CD4-positive, alpha-beta T cell (primary cell): Measurements from ENCODE around the gene VMO1. TPM values are rescaled to one million over a fixed set of nuclear protein-coding genes. Genes with fewer than 3 reads are reported as not detected.

Source experiments
- ATAC-seq: fragments of 200-7000 bp; cut with Tn5 transposase; one replicate; pipeline ENCODE4 v1.10.0; 2022; ENCODE audit warnings: mild to moderate bottlenecking; ENCODE audit not compliant: poor library complexity
- CTCF ChIA-PET: fragments of 350-600 bp; sonication (Branson Sonifier 250); formaldehyde crosslinking; loops from one replicate; lab custom pipeline; 2021; ENCODE audit warnings: antibody characterized with exemption, inconsistent platforms; lab: Charles Lee
- POLR2A ChIA-PET: fragments of 350-600 bp; sonication (Branson Sonifier 250); formaldehyde crosslinking; loops from one replicate; lab custom pipeline; 2021; ENCODE audit warnings: antibody characterized with exemption, inconsistent platforms; lab: Charles Lee
- DNase-seq, 14 experiments: peaks; one replicate each; pipeline ENCODE4 v3.0.0-alpha.2; 2013 to 2020; ENCODE audit warnings: mixed read lengths in 2 of 14
- H3K27ac ChIP-seq, 2 donors: one replicate each; pipeline versions ENCODE4 v1.5.1 to v1.7.0; 2013; ENCODE audit warnings: low read length in 2 of 2, low read depth in 1 of 2, mild to moderate bottlenecking in 1 of 2
- H3K27me3 ChIP-seq, 2 experiments: 1 replicate in 1 of 2; 2 replicates in 1 of 2; pipeline versions ENCODE4 v1.6.1 to v1.7.0; 2013; ENCODE audit warnings: low read length in 2 of 2, control low read depth in 1 of 2, mild to moderate bottlenecking in 1 of 2, moderate library complexity in 1 of 2; ENCODE audit not compliant: insufficient read depth in 2 of 2, control insufficient read depth in 1 of 2
- H3K36me3 ChIP-seq: one replicate; pipeline ENCODE4 v1.6.1; 2013; ENCODE audit warnings: low read length, control low read depth; ENCODE audit not compliant: insufficient read depth
- H3K4me1 ChIP-seq: one replicate; pipeline ENCODE4 v1.6.1; 2013; ENCODE audit warnings: low read length, control low read depth; ENCODE audit not compliant: insufficient read depth
- H3K4me3 ChIP-seq: one replicate; pipeline ENCODE4 v1.5.1; 2013; ENCODE audit warnings: mild to moderate bottlenecking, low read length, moderate library complexity
- H3K9me3 ChIP-seq, 2 experiments: 1 replicate in 1 of 2; 2 replicates in 1 of 2; pipeline versions ENCODE4 v1.6.1 to v1.7.0; 2013; ENCODE audit warnings: low read length in 2 of 2, mild to moderate bottlenecking in 2 of 2, control low read depth in 1 of 2, moderate library complexity in 1 of 2; ENCODE audit not compliant: control insufficient read depth in 1 of 2, insufficient read depth in 1 of 2
- H3K27ac Mint-ChIP-seq: one replicate; pipeline ENCODE4 v1.8.0; 2020; ENCODE audit warnings: mixed read lengths
- H3K27me3 Mint-ChIP-seq: one replicate; pipeline ENCODE4 v1.8.0; 2021; ENCODE audit warnings: mixed read lengths
- H3K36me3 Mint-ChIP-seq: one replicate; pipeline ENCODE4 v1.8.0; 2021; ENCODE audit warnings: low read depth, mixed read lengths
- H3K4me1 Mint-ChIP-seq: one replicate; pipeline ENCODE4 v1.8.0; 2021; ENCODE audit warnings: low read depth, mixed read lengths
- H3K4me3 Mint-ChIP-seq: one replicate; pipeline ENCODE4 v1.8.0; 2020; ENCODE audit warnings: mild to moderate bottlenecking, mixed read lengths
- H3K9me3 Mint-ChIP-seq: one replicate; pipeline ENCODE4 v1.8.0; 2020; ENCODE audit warnings: mixed read lengths
- intact Hi-C, 2 experiments: fragments of 100-400 bp; cut with DNase I in 1 of 2; cut with micrococcal nuclease in 1 of 2; formaldehyde crosslinking; loops; one replicate each; pipeline versions ENCODE4 v1.15.1 to v1.9.0; 2023 to 2025; cut with DNase I, micrococcal nuclease
- polyA plus RNA-seq, 2 donors: library from polyadenylated mRNA; unstranded; fragments of 120-200 nt; gene quantifications; one replicate each; pipeline ENCODE4 v1.2.1, GENCODE V29; 2013
- total RNA-seq, 174 experiments: library from RNA in 2 of 174; stranded (reverse) in 2 of 174; gene quantifications; one replicate each; pipeline ENCODE4 v1.2.3 and lab custom pipeline; 2021 to 2026
- TF ChIP-seq, protein P1 (sequence below): fragments of 200-600 bp; IDR thresholded peaks from one replicate; pipeline ENCODE4 v1.8.0; 2022; ENCODE audit warnings: antibody characterized with exemption, mild to moderate bottlenecking

The VMO1 gene, protein sequence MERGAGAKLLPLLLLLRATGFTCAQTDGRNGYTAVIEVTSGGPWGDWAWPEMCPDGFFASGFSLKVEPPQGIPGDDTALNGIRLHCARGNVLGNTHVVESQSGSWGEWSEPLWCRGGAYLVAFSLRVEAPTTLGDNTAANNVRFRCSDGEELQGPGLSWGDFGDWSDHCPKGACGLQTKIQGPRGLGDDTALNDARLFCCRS
- not detected for total RNA-seq
- polyA plus RNA-seq (2013, experiment 1 of 2) = 0.14 TPM
- polyA plus RNA-seq (2013, experiment 2 of 2) = 0.42 TPM
- 0 to 4.1 (median 0.16) reads per million in 172 experiments for total RNA-seq (lab: John Stamatoyannopoulos, UW)

DNA sequence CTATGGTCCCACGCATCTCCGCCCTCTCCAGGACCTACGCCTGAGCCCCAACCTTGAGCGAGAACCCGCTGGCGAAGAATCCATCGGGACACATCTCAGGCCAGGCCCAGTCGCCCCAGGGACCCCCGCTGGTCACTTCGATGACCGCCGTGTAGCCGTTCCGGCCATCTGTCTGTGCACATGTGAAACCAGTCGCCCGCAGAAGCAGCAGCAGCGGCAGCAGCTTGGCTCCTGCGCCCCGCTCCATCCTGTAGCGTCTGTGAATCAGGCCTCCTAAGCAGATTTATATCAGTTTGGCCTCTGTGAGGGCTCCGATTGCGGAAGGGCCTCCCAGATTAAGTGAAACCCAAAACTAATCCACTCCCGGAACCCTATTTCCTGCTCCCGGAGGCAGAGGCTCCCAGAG is at the start of gene VMO1:
VMO1 (minus strand) TSS at position 259 of the 406 bp plus-strand sequence; CDS start at position 247, 12 bp downstream.
- Histone ChIP-seq H3K4me3 (no peak within 1 kb of the TSS), H3K9me3 (peaks cover 0 to 26% of the 10 kb centered on the region in 2 experiments), H3K36me3 (no peaks in the 10 kb centered on the region), H3K27ac (no peak within 1 kb of the TSS), H3K27me3 (peaks cover 54 to 57% of the 10 kb centered on the region in 2 experiments), H3K4me1 (peaks cover 38% of the 10 kb centered on the region)
- Mint-ChIP-seq H3K36me3 (no peaks in the 10 kb centered on the region), H3K27ac (no peak within 1 kb of the TSS), H3K27me3 (peaks cover 70% of the 10 kb centered on the region), H3K9me3 (no peaks in the 10 kb centered on the region), H3K4me1 (peaks cover 24% of the 10 kb centered on the region), H3K4me3 (peak within 1 kb of the TSS; percentile 55)
- intact Hi-C loops = loop anchor here (2.0 to 5.0 kb wide), 3 partner anchors 54 to 116 kb away; partner anchors contain the start of genes CHRNE (in 1 of the 2) and MED11 (in 1 of the 2)
- peak in 2 of 14 experiments; percentile 27 to 30 for DNase-seq
- TF ChIP-seq, protein P1, sequence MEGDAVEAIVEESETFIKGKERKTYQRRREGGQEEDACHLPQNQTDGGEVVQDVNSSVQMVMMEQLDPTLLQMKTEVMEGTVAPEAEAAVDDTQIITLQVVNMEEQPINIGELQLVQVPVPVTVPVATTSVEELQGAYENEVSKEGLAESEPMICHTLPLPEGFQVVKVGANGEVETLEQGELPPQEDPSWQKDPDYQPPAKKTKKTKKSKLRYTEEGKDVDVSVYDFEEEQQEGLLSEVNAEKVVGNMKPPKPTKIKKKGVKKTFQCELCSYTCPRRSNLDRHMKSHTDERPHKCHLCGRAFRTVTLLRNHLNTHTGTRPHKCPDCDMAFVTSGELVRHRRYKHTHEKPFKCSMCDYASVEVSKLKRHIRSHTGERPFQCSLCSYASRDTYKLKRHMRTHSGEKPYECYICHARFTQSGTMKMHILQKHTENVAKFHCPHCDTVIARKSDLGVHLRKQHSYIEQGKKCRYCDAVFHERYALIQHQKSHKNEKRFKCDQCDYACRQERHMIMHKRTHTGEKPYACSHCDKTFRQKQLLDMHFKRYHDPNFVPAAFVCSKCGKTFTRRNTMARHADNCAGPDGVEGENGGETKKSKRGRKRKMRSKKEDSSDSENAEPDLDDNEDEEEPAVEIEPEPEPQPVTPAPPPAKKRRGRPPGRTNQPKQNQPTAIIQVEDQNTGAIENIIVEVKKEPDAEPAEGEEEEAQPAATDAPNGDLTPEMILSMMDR = no peak
- ChIA-PET CTCF (interaction anchor here (1.7 kb wide), 1 partner anchor 76 kb away, joined by 6 read pairs; the partner anchor contains the start of gene ARRB2), POLR2A (interaction anchor here (2.2 kb wide), 1 partner anchor 10 kb away, joined by 10 read pairs; the partner anchor contains the start of gene PSMB6)
- no peak for ATAC-seq

DNA sequence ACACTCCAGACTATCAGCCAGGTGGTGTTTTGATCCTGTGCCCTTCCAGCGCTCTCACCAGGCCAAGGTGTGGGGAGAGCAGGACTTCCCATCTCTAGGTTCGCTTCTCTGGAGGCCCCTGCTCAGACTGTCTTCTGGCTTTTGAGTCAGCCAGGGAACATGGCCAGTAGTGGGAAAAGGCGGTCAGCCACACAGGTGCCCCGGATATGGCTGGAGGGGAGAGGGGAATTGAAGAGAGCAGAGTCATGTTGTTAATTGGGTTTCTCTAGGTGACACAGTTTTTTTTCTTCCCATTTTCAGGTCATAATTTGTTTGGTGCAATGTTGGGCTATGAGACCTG is 48.5 kb upstream of the VMO1 start:
- Mint-ChIP-seq H3K4me3 (peak overlapping the region; percentile 88), H3K36me3 (peaks cover 23% of the 10 kb centered on the region), H3K9me3 (no peaks in the 10 kb centered on the region), H3K27ac (peak overlapping the region; percentile 80), H3K27me3 (no peaks in the 10 kb centered on the region), H3K4me1 (peaks cover 57% of the 10 kb centered on the region)
- peak overlapping the region; percentile 85 for H3K4me3 ChIP-seq
- peak overlapping the region; percentile 42 to 63 for H3K27ac ChIP-seq
- ATAC-seq = no peak
- H3K9me3 ChIP-seq = no peaks in the 10 kb centered on the region
- TF ChIP-seq, protein P1 = no peak
- CTCF ChIA-PET = interaction anchor here (4.1 kb wide), 1 partner anchor 45 kb away, joined by 13 read pairs; no protein-coding TSS in a partner anchor
- DNase-seq = no peak
- peaks cover 38% of the 10 kb centered on the region for H3K4me1 ChIP-seq
- H3K27me3 ChIP-seq = no peaks in the 10 kb centered on the region
- POLR2A ChIA-PET = interaction anchor here (1.4 to 3.8 kb wide), 4 partner anchors 12 to 124 kb away, joined by 4 to 14 read pairs (median 10); partner anchors contain the start of genes ARRB2 and PSMB6
- H3K36me3 ChIP-seq = peaks cover 10% of the 10 kb centered on the region
- intact Hi-C loops = loop anchor here (2.0 to 5.0 kb wide), 3 partner anchors 37 to 48 kb away; partner anchors contain the start of gene PSMB6 (in 2 of the 2)

DNA sequence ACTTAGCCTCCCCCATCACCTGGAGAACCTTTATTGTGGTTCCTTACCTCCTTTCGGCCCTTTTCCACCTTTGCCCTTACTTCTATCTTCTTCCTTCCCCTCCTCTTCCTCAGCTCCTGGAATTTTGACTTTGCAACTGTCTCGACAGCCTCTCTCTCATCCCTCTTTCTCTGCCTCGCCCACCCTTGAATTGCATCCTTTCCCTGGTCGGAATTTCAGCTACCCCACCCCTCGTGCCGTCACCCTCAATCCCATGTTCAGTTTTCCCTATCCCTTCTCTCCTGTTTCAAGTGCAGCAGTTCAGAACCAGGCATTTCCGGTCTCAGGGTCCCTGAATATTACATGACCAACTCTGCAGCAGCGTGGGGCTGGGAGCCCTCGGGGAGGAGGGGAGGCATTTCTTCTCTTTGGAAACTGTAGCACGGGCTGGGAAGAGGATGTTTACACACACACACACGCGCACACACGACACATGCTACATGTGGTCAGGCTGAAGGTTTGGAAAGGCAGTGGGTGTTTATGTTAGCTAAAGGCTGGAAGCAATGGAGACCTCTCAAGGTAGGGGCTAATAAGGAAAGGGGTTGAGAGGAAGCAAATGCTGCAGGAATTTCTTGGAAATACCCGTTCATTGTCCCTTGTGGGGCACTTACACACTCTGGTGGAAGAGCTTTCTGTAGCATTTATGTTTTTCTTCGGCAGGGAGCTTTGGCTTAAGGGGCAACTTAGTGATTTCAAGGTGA is 47.9 kb upstream of the VMO1 start:
- peaks cover 19% of the 10 kb centered on the region for H3K36me3 Mint-ChIP-seq
- intact Hi-C loops = loop anchor here (2.0 to 5.0 kb wide), 2 partner anchors 37 kb away; partner anchors contain the start of gene PSMB6 (in 2 of the 2)
- peak overlapping the region; percentile 80 for H3K27ac Mint-ChIP-seq
- TF ChIP-seq, protein P1 = no peak
- no peaks in the 10 kb centered on the region for H3K27me3 Mint-ChIP-seq
- Histone ChIP-seq H3K4me3 (peak overlapping the region; percentile 85), H3K27ac (peak overlapping the region; percentile 63 to 74), H3K9me3 (no peaks in the 10 kb centered on the region), H3K4me1 (peaks cover 32% of the 10 kb centered on the region), H3K27me3 (no peaks in the 10 kb centered on the region), H3K36me3 (peaks cover 10% of the 10 kb centered on the region)
- H3K4me3 Mint-ChIP-seq = peak overlapping the region; percentile 88
- ATAC-seq (no peak), DNase-seq (peak in 4 of 14 experiments; percentile 28 to 36 (median 32))
- no peaks in the 10 kb centered on the region for H3K9me3 Mint-ChIP-seq
- ChIA-PET CTCF (interaction anchor here (4.1 kb wide), 1 partner anchor 44 kb away, joined by 13 read pairs; no protein-coding TSS in a partner anchor), POLR2A (interaction anchor here (0.6 to 3.8 kb wide), 6 partner anchors 13 to 215 kb away, joined by 3 to 14 read pairs (median 6); partner anchors contain the start of genes ARRB2 and PSMB6)
- peaks cover 52% of the 10 kb centered on the region for H3K4me1 Mint-ChIP-seq
